Natural killer cell (primary cell): ENCODE results near the gene TTC28. TPM values are rescaled to one million over a fixed set of nuclear protein-coding genes. Genes with fewer than 3 reads are reported as not detected.

Experiments used
- ATAC-seq, 3 donors: fragments of 150-1000 bp in 2 of 3; fragments of 200-7000 bp in 1 of 3; cut with Tn5 transposase; 1 replicate in 1 of 3; 2 replicates in 2 of 3; pipeline ENCODE4 v1.10.0; 2021; ENCODE audit warnings: mild to moderate bottlenecking in 2 of 3, moderate library complexity in 2 of 3
- DNase-seq, 2 donors: peaks; one replicate each; pipeline versions ENCODE4 v3.0.0 to v3.0.0-alpha.2; 2013 to 2021; ENCODE audit warnings: mixed read lengths in 1 of 2
- H3K27ac ChIP-seq: one replicate; pipeline ENCODE4 v1.5.1; 2013; ENCODE audit warnings: mild to moderate bottlenecking, low read length
- H3K27me3 ChIP-seq: one replicate; pipeline ENCODE4 v1.6.1; 2013; ENCODE audit warnings: low read length; ENCODE audit not compliant: control insufficient read depth, insufficient read depth
- H3K36me3 ChIP-seq: one replicate; pipeline ENCODE4 v1.6.1; 2013; ENCODE audit warnings: low read length; ENCODE audit not compliant: control insufficient read depth, insufficient read depth
- H3K4me1 ChIP-seq: one replicate; pipeline ENCODE4 v1.6.1; 2013; ENCODE audit warnings: low read length; ENCODE audit not compliant: control insufficient read depth, insufficient read depth
- H3K4me3 ChIP-seq: one replicate; pipeline ENCODE4 v1.5.1; 2013; ENCODE audit warnings: low read length
- H3K9me3 ChIP-seq: one replicate; pipeline ENCODE4 v1.6.1; 2013; ENCODE audit warnings: low read length; ENCODE audit not compliant: control insufficient read depth, insufficient read depth
- H3K27ac Mint-ChIP-seq, 2 donors: one replicate each; pipeline ENCODE4 v1.8.0; 2022; ENCODE audit warnings: mild to moderate bottlenecking in 2 of 2, mixed read lengths in 2 of 2, moderate library complexity in 1 of 2
- H3K27me3 Mint-ChIP-seq, 2 donors: one replicate each; pipeline ENCODE4 v1.8.0; 2022; ENCODE audit warnings: low read depth in 2 of 2, mixed read lengths in 2 of 2
- H3K36me3 Mint-ChIP-seq: one replicate; pipeline ENCODE4 v1.8.0; 2022; ENCODE audit warnings: mixed read lengths
- H3K4me1 Mint-ChIP-seq, 2 donors: one replicate each; pipeline ENCODE4 v1.8.0; 2022; ENCODE audit warnings: mixed read lengths in 2 of 2
- H3K4me3 Mint-ChIP-seq: one replicate; pipeline ENCODE4 v1.8.0; 2022; ENCODE audit warnings: mild to moderate bottlenecking, moderate library complexity, mixed read lengths
- H3K9me3 Mint-ChIP-seq, 2 donors: one replicate each; pipeline ENCODE4 v1.8.0; 2022; ENCODE audit warnings: mixed read lengths in 2 of 2
- CTCF ChIP-seq: fragments of 200-600 bp; IDR thresholded peaks from one replicate; pipeline ENCODE4 v1.8.0; 2022; ENCODE audit warnings: antibody characterized with exemption
- WGBS: methylation state at CpG from one replicate; pipeline ENCODE4 v1.1.7; 2013; ENCODE audit warnings: missing lambda C conversion rate; ENCODE audit not compliant: insufficient coverage; 5-methylcytosine and 5-hydroxymethylcytosine counted together
- intact Hi-C: fragments of 100-400 bp; cut with micrococcal nuclease; formaldehyde crosslinking; loops from one replicate; pipeline ENCODE4 v1.14.2; 2022
- total RNA-seq, 4 donors: library from RNA; stranded (reverse); fragments of 120-200 nt in 1 of 4; gene quantifications; one replicate each; pipeline versions ENCODE4 v1.2.3 to v1.2.4, GENCODE V29; 2013 to 2022

The TTC28 gene
- total RNA-seq, 3 donors from 2014 or later (not counting 1 experiment from before 2014, with no cell fraction given): 4.1 to 10.0 (median 8.6) TPM

GRCh38 chr22:28507896-28508295 lies 171.7 kb downstream of the TTC28 start:
- DNase-seq (no peak), ATAC-seq (no peak)
- H3K27me3 ChIP-seq: no peaks in the 10 kb centered on the region
- Mint-ChIP-seq H3K4me1 (no peaks in the 10 kb centered on the region), H3K9me3 (peaks cover 0 to 5% of the 10 kb centered on the region in 2 donors), H3K27ac (no peak overlapping the region), H3K4me3 (no peak overlapping the region), H3K36me3 (no peaks in the 10 kb centered on the region), H3K27me3 (peaks cover 17 to 20% of the 10 kb centered on the region in 2 donors)
- H3K4me3 ChIP-seq: no peak overlapping the region
- H3K4me1 ChIP-seq: no peaks in the 10 kb centered on the region
- no peak overlapping the region for H3K27ac ChIP-seq
- no peaks in the 10 kb centered on the region for H3K9me3 ChIP-seq
- H3K36me3 ChIP-seq: no peaks in the 10 kb centered on the region
- intact Hi-C loops: no loop called here
- TF ChIP-seq CTCF: no peak

GRCh38 chr22:28506150-28506535 lies 173.5 kb downstream of the TTC28 start:
- ATAC-seq: no peak
- intact Hi-C loops: no loop called here
- Mint-ChIP-seq H3K4me3 (no peak overlapping the region), H3K27me3 (peaks cover 16 to 22% of the 10 kb centered on the region in 2 donors), H3K36me3 (no peaks in the 10 kb centered on the region), H3K4me1 (no peaks in the 10 kb centered on the region), H3K27ac (no peak overlapping the region), H3K9me3 (no peaks in the 10 kb centered on the region)
- Histone ChIP-seq H3K9me3 (no peaks in the 10 kb centered on the region), H3K36me3 (no peaks in the 10 kb centered on the region), H3K27me3 (no peaks in the 10 kb centered on the region), H3K4me3 (no peak overlapping the region), H3K27ac (no peak overlapping the region), H3K4me1 (no peaks in the 10 kb centered on the region)
- TF ChIP-seq CTCF: no peak
- no peak for DNase-seq
- WGBS: 87% methylated on average over 9 of the region's 9 CpGs

- intact Hi-C loops: no loop called here
These were observed 174.1 kb downstream of the TTC28 start for GRCh38 chr22:28505416-28506149.

More at GRCh38 chr22:28505416-28506149, 174.1 kb downstream of the TTC28 start:
- no peak overlapping the region for H3K4me3 ChIP-seq
- Mint-ChIP-seq H3K27me3 (peaks cover 11 to 23% of the 10 kb centered on the region in 2 donors), H3K4me3 (no peak overlapping the region), H3K4me1 (no peaks in the 10 kb centered on the region), H3K36me3 (no peaks in the 10 kb centered on the region), H3K27ac (no peak overlapping the region), H3K9me3 (no peaks in the 10 kb centered on the region)
- no peak for DNase-seq
- ATAC-seq: no peak
- TF ChIP-seq CTCF: no peak
- no peaks in the 10 kb centered on the region for H3K36me3 ChIP-seq
- no peak overlapping the region for H3K27ac ChIP-seq
- H3K4me1 ChIP-seq: no peaks in the 10 kb centered on the region
- H3K27me3 ChIP-seq: no peaks in the 10 kb centered on the region
- whole genome bisulfite sequencing: 91% methylated on average over 15 of the region's 15 CpGs
- no peaks in the 10 kb centered on the region for H3K9me3 ChIP-seq
